ENCODE measurements around the gene NAALADL2. TPM values are rescaled to one million over a fixed set of nuclear protein-coding genes. Genes with fewer than 3 reads are reported as not detected.

NAALADL2 gene
- total RNA-seq, 1 experiment from 2014 or later, result 12.8 TPM

- Histone ChIP-seq H3F3A (ENCODE audit: insufficient read depth, low read depth) (peaks cover 26% of the 10 kb centered on the region), H3K79me2 (ENCODE audit: low read depth) (no peaks in the 10 kb centered on the region), H2AFZ (peak overlapping the region; percentile 24; the same call in 1 of the 2 replicates), H3K4me2 (peak overlapping the region; percentile 85), H3K36me3 (ENCODE audit: low read depth) (0 out of 2 replicates have a peak, but pooled peaks cover 6% of the 10 kb centered on the region), H3K4me1 (replicated peaks; ENCODE audit: insufficient read depth) (peaks cover 60% of the 10 kb centered on the region), H4K20me1 (ENCODE audit: insufficient read depth) (no peaks in the 10 kb centered on the region), H3K27me3 (ENCODE audit: insufficient read depth, low read depth) (no peaks in the 10 kb centered on the region), H3K9me3 (ENCODE audit: insufficient read depth, low read depth) (peaks cover 6% of the 10 kb centered on the region; the same call in 1 of the 2 replicates), H3K9me2 (ENCODE audit: insufficient read depth) (no peaks in the 10 kb centered on the region), H3K27ac (peak overlapping the region; percentile 84), H3K4me3 (peak overlapping the region; percentile 47; the same call in 1 of the 2 replicates)
- peak; percentile 9 to 85 for DNase-seq
- POLR2A ChIA-PET (ENCODE audit: unreplicated experiment), result no interaction called here
- intact Hi-C loops (cut with micrococcal nuclease; ENCODE audit: unreplicated experiment), result loop anchor here (1.0 to 10.0 kb wide), 8 partner anchors 96 to 1805 kb away; no protein-coding TSS in a partner anchor
- CTCF ChIA-PET, result no interaction called here
- BruUV-seq (replicated peaks), result no TSS peak
- TF ChIP-seq EZH2 (IDR thresholded peaks at IDR 0.05; ENCODE audit: low read depth) (no peak), CTCF (conservative IDR thresholded peaks at IDR 0.05) (no peak)
Observed at GRCh38 chr3:174859756-174860155, 622 bp downstream of the NAALADL2 start.

DNA sequence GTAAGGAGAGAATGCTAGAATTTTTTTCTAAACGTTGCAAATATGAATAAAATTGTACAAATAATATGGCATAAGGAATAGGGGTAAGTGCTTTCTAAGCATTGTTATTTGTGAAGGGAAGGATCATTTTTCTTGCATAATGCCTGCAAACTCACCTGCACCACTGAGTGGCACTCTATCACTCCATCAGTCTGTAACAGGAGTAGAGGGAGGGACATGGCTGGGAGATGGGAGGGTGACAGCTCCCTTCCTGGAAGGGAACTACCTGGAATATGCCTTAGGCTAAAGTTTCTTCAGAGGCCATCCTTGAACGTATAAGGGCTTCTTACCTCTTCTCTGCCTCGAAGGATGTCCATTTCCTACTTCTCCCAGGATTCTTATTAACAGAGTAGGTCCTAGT, 3.0 kb downstream of the NAALADL2 start:
- H3K4me3 ChIP-seq, result no peak overlapping the region
- H3K27me3 ChIP-seq (ENCODE audit: insufficient read depth, low read depth), result no peaks in the 10 kb centered on the region
- 0 out of 2 replicates have a peak, but pooled peaks cover 6% of the 10 kb centered on the region for H3K36me3 ChIP-seq (ENCODE audit: low read depth)
- H4K20me1 ChIP-seq (ENCODE audit: insufficient read depth), result no peaks in the 10 kb centered on the region
- 0 out of 2 replicates have a peak overlapping the region, but pooled peaks have one; percentile 1 for H2AFZ ChIP-seq
- peaks cover 26% of the 10 kb centered on the region for H3F3A ChIP-seq (ENCODE audit: insufficient read depth, low read depth)
- ChIA-PET CTCF (interaction anchor here (0.5 to 0.7 kb wide), 4 partner anchors 229 to 608 kb away, joined by 3 to 4 read pairs (median 4); no protein-coding TSS in a partner anchor), POLR2A (ENCODE audit: unreplicated experiment) (interaction anchor here (0.7 to 0.9 kb wide), 2 partner anchors 146 to 182 kb away, joined by 8 read pairs; no protein-coding TSS in a partner anchor)
- H3K4me2 ChIP-seq, result peak overlapping the region; percentile 40; the same call in 1 of the 2 replicates
- no peaks in the 10 kb centered on the region for H3K79me2 ChIP-seq (ENCODE audit: low read depth)
- BruUV-seq (replicated peaks), result no TSS peak
- no peaks in the 10 kb centered on the region for H3K9me2 ChIP-seq (ENCODE audit: insufficient read depth)
- H3K9me3 ChIP-seq (ENCODE audit: insufficient read depth, low read depth), result peaks cover 6% of the 10 kb centered on the region; the same call in 1 of the 2 replicates
- DNase-seq, result peak; percentile 68 to 82
- intact Hi-C loops (cut with micrococcal nuclease; ENCODE audit: unreplicated experiment), result loop anchor here (2.0 to 10.0 kb wide), 4 partner anchors 463 to 1803 kb away; no protein-coding TSS in a partner anchor
- TF ChIP-seq CTCF (conservative IDR thresholded peaks at IDR 0.05) (peak; percentile 61), EZH2 (IDR thresholded peaks at IDR 0.05; ENCODE audit: low read depth) (no peak)
- no peak overlapping the region for H3K27ac ChIP-seq
- H3K4me1 ChIP-seq (replicated peaks; ENCODE audit: insufficient read depth), result peaks cover 60% of the 10 kb centered on the region

- Histone ChIP-seq H3K4me1 (replicated peaks; ENCODE audit: insufficient read depth) (peaks cover 60% of the 10 kb centered on the region), H3K4me3 (no peak overlapping the region), H3K27me3 (ENCODE audit: insufficient read depth, low read depth) (no peaks in the 10 kb centered on the region), H3K9me3 (ENCODE audit: insufficient read depth, low read depth) (peaks cover 6% of the 10 kb centered on the region; the same call in 1 of the 2 replicates), H4K20me1 (ENCODE audit: insufficient read depth) (no peaks in the 10 kb centered on the region), H3K79me2 (ENCODE audit: low read depth) (no peaks in the 10 kb centered on the region), H3K36me3 (ENCODE audit: low read depth) (0 out of 2 replicates have a peak, but pooled peaks cover 6% of the 10 kb centered on the region), H3F3A (ENCODE audit: insufficient read depth, low read depth) (peaks cover 26% of the 10 kb centered on the region), H3K9me2 (ENCODE audit: insufficient read depth) (no peaks in the 10 kb centered on the region), H3K4me2 (peak overlapping the region; percentile 40), H3K27ac (peak overlapping the region; percentile 69), H2AFZ (0 out of 2 replicates have a peak overlapping the region, but pooled peaks have one; percentile 1)
- ChIA-PET CTCF (interaction anchor here (0.6 to 0.7 kb wide), 3 partner anchors 213 to 422 kb away, joined by 3 to 4 read pairs (median 4); no protein-coding TSS in a partner anchor), POLR2A (ENCODE audit: unreplicated experiment) (interaction anchor here (0.5 to 0.9 kb wide), 2 partner anchors 106 to 182 kb away, joined by 7 to 8 read pairs; no protein-coding TSS in a partner anchor)
- no TSS peak for BruUV-seq (replicated peaks)
- intact Hi-C loops (cut with micrococcal nuclease; ENCODE audit: unreplicated experiment), result loop anchor here (1.0 to 10.0 kb wide), 8 partner anchors 87 to 1802 kb away; no protein-coding TSS in a partner anchor
- DNase-seq, result no peak
- TF ChIP-seq CTCF (conservative IDR thresholded peaks at IDR 0.05), result no peak
- TF ChIP-seq EZH2 (IDR thresholded peaks at IDR 0.05; ENCODE audit: low read depth), result no peak
Observed at GRCh38 chr3:174862666-174863065, 3.5 kb downstream of the NAALADL2 start.
